Measurements from ENCODE around the gene GRIN3B. TPM values are rescaled to one million over a fixed set of nuclear protein-coding genes. Genes with fewer than 3 reads are reported as not detected.

Gene GRIN3B
- total RNA-seq, 4 donors from 2014 or later: not detected

DNA sequence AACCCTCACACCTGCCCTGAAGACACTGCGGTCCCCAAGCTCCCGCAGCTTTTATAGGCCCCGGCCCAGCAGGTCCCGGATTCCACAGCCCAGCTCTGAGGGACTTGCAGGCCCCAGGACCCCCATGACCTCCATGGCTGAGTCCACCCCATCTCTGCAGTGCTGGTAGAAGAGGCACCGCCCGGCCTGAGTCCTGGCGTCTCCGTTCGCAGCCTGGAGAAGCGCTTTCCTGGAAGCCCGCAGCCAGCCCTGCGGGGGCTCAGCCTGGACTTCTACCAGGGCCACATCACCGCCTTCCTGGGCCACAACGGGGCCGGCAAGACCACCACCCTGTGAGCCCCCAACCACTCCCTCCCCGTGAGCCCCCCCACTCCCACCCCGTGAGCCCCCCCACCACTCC is 48.9 kb downstream of the GRIN3B start:
- no peak for DNase-seq (ENCODE audit: low spot score in 2 of 2)
- intact Hi-C loops (cut with DNase I; ENCODE audit: low total_unique reads): no loop called here
- 90 to 97% methylated on average over 11 to 14 of the region's 17 CpGs for WGBS, 2 donors
- no peak for TF ChIP-seq POLR2A (IDR thresholded peaks at IDR 0.05)
- TF ChIP-seq, protein P1, sequence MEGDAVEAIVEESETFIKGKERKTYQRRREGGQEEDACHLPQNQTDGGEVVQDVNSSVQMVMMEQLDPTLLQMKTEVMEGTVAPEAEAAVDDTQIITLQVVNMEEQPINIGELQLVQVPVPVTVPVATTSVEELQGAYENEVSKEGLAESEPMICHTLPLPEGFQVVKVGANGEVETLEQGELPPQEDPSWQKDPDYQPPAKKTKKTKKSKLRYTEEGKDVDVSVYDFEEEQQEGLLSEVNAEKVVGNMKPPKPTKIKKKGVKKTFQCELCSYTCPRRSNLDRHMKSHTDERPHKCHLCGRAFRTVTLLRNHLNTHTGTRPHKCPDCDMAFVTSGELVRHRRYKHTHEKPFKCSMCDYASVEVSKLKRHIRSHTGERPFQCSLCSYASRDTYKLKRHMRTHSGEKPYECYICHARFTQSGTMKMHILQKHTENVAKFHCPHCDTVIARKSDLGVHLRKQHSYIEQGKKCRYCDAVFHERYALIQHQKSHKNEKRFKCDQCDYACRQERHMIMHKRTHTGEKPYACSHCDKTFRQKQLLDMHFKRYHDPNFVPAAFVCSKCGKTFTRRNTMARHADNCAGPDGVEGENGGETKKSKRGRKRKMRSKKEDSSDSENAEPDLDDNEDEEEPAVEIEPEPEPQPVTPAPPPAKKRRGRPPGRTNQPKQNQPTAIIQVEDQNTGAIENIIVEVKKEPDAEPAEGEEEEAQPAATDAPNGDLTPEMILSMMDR (IDR thresholded peaks at IDR 0.05): no peak
- H3K4me3 ChIP-seq (ENCODE audit: low read depth, poor library complexity, severe bottlenecking): no peak overlapping the region

DNA sequence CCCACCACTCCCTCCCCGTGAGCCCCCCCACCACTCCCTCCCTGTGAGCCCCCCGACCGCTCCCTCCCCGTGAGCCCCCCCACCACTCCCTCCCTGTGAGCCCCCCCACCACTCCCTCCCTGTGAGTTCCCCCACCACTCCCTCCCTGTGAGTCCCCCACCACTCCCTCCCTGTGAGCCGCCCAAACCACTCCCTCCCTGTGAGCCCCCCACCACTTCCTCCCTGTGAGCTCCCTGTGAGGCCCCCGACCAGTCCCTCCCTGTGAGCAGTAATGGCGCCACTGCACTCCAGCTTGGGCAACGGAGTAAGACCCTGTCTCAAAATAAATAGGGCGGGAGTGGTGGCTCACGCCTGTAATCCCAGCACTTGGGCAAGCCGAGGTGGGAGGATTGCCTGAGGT is 49.6 kb downstream of the GRIN3B start:
- no peak for TF ChIP-seq POLR2A (IDR thresholded peaks at IDR 0.05)
- TF ChIP-seq, protein P1 (IDR thresholded peaks at IDR 0.05): no peak
- no peak for DNase-seq (ENCODE audit: low spot score in 2 of 2)
- intact Hi-C loops (cut with DNase I; ENCODE audit: low total_unique reads): no loop called here
- no peak overlapping the region for H3K4me3 ChIP-seq (ENCODE audit: low read depth, poor library complexity, severe bottlenecking)
- 62 to 69% methylated on average over 5 to 6 of the region's 11 CpGs for WGBS, 2 donors

DNA sequence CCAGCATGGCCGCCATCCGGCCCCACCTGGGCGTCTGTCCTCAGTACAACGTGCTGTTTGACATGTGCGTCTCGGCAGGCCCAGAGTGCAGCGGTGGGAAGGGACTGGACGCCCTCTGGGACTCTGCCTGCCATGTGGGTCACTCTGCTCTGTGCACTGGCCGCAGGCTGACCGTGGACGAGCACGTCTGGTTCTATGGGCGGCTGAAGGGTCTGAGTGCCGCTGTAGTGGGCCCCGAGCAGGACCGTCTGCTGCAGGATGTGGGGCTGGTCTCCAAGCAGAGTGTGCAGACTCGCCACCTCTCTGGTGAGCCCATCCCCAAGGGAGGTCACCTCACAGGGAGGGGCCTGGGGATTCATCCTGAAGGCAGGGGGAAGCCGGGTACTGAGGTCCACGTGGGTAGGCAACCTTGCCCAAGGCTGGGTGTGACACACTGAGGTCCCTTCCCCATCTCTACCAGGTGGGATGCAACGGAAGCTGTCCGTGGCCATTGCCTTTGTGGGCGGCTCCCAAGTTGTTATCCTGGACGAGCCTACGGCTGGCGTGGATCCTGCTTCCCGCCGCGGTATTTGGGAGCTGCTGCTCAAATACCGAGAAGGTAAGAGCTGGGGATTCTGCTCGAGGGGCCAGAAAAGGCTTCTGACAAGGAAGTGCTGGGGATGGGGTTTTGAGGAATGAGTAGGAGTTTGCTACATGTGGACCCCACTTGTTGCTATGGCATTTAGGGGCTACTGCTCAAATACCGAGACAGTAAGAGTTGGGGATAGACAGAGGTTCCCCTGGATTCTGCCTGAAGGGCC is 51.0 kb downstream of the GRIN3B start:
- WGBS, 2 donors: 82 to 90% methylated on average over 13 to 20 of the region's 31 CpGs
- DNase-seq (ENCODE audit: low spot score in 2 of 2): no peak
- intact Hi-C loops (cut with DNase I; ENCODE audit: low total_unique reads): no loop called here

DNA sequence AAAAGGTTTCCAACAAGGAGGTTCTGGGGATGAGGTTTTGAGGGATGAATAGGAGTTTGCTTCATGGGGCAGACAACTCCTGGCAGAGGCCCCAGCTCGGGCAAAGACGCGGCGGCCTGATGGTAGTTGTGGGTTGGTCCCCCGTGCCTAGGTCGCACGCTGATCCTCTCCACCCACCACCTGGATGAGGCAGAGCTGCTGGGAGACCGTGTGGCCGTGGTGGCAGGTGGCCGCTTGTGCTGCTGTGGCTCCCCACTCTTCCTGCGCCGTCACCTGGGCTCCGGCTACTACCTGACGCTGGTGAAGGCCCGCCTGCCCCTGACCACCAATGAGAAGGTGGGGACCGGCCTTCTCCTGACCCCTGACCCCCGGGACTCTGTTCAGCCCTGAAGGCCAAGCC is 51.6 kb downstream of the GRIN3B start:
- 90 to 93% methylated on average over 17 of the region's 17 CpGs for WGBS, 2 donors
- no peak overlapping the region for H3K4me3 ChIP-seq (ENCODE audit: low read depth, poor library complexity, severe bottlenecking)
- DNase-seq (ENCODE audit: low spot score in 2 of 2): no peak
- intact Hi-C loops (cut with DNase I; ENCODE audit: low total_unique reads): no loop called here
- TF ChIP-seq, protein P1 (IDR thresholded peaks at IDR 0.05): no peak
- no peak for TF ChIP-seq POLR2A (IDR thresholded peaks at IDR 0.05)

More for the DNA sequence above, 51.0 kb downstream of the GRIN3B start:
- TF ChIP-seq, protein P1 (IDR thresholded peaks at IDR 0.05): no peak
- TF ChIP-seq POLR2A (IDR thresholded peaks at IDR 0.05): no peak
- no peak overlapping the region for H3K4me3 ChIP-seq (ENCODE audit: low read depth, poor library complexity, severe bottlenecking)

DNA sequence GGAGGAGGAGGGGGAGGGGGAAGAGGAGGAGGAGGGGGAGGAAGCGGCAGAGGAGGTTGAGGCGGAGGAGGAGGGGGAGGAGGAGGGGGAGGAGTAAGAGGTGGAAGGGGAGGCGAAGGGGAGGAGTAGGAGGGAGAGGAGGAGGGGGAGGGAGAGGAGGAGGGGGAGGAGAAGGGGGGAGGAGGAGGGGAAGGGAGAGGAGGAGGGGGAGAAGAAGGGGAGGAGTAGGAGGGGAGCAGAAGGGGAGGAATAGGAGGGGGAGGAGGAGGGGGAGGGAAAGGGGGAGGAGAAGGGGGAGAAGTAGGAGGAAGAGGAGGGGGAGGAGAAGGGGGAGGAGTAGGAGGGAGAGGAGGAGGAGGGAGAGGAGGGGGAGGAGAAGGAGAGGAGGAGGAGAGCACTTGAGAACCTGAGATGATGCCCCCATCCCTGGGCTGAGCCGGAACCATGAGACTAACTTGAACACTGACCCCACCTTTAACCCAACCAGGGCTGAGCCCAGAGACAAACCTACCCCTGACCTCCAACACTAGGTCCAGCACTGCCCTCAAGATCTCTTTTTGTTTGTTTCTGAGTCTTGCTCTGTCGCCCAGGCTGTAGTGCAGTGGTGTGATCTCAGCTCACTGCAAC is 52.2 kb downstream of the GRIN3B start:
- 82 to 83% methylated on average over 2 of the region's 5 CpGs for WGBS, 2 donors
- DNase-seq (ENCODE audit: low spot score in 2 of 2): no peak
- H3K4me3 ChIP-seq (ENCODE audit: low read depth, poor library complexity, severe bottlenecking): no peak overlapping the region
- TF ChIP-seq, protein P1 (IDR thresholded peaks at IDR 0.05): no peak
- no peak for TF ChIP-seq POLR2A (IDR thresholded peaks at IDR 0.05)
- intact Hi-C loops (cut with DNase I; ENCODE audit: low total_unique reads): no loop called here

Measured in lower leg skin (tissue), 4 donors.